H1 (cell line): ENCODE measurements around the gene DISC1. TPM values are rescaled to one million over a fixed set of nuclear protein-coding genes. Genes with fewer than 3 reads are reported as not detected.

ENCODE experiments used
- CTCF ChIA-PET: fragments of 300-600 bp; sonication (Branson Sonifier 250); formaldehyde crosslinking; loops from one replicate; lab custom pipeline; 2021; ENCODE audit not compliant: partially characterized antibody; lab: Charles Lee
- POLR2A ChIA-PET: fragments of 300-600 bp; sonication (Branson Sonifier 250); formaldehyde crosslinking; loops from one replicate; lab custom pipeline; 2021; ENCODE audit warnings: inconsistent platforms; ENCODE audit not compliant: partially characterized antibody; lab: Charles Lee
- DNase-seq, 2 experiments: peaks; one replicate each; pipeline versions ENCODE4 v3.0.0 to v3.0.0-alpha.2; 2010 to 2022; ENCODE audit warnings: low spot score in 2 of 2, low read depth in 1 of 2, mixed read lengths in 1 of 2
- FAIRE-seq: peaks from 2 replicates; lab custom pipeline; 2011; peaks lifted over from hg19 to GRCh38; lab: Jason Lieb, UNC
- H2AFZ ChIP-seq: 2 replicates; pipeline ENCODE4 v1.8.1; 2012; ENCODE audit warnings: low read length, inconsistent platforms
- H2AK5ac ChIP-seq: 2 replicates; pipeline ENCODE4 v1.6.1; 2013; ENCODE audit warnings: low read depth, low read length
- H2BK120ac ChIP-seq: replicated peaks from 2 replicates; pipeline ENCODE3; 2013; ENCODE audit warnings: low read depth, low read length, inconsistent platforms
- H2BK12ac ChIP-seq: 2 replicates; pipeline ENCODE4 v1.6.1; 2013; ENCODE audit warnings: low read depth, low read length
- H2BK15ac ChIP-seq: 2 replicates; pipeline ENCODE4 v1.6.1; 2013; ENCODE audit warnings: low read length
- H2BK20ac ChIP-seq: 2 replicates; pipeline ENCODE4 v1.6.1; 2013; ENCODE audit warnings: low read length
- H2BK5ac ChIP-seq: 2 replicates; pipeline ENCODE4 v1.6.1; 2013; ENCODE audit warnings: low read depth, low read length
- H3K14ac ChIP-seq: 2 replicates; pipeline ENCODE4 v1.6.1; 2013; ENCODE audit warnings: inconsistent platforms; ENCODE audit not compliant: insufficient read length
- H3K18ac ChIP-seq: 2 replicates; pipeline ENCODE4 v1.6.1; 2013; ENCODE audit warnings: low read length; ENCODE audit errors: extremely low read depth
- H3K23ac ChIP-seq: 2 replicates; pipeline ENCODE4 v1.6.1; 2013; ENCODE audit warnings: inconsistent platforms; ENCODE audit not compliant: insufficient read length
- H3K23me2 ChIP-seq: 2 replicates; pipeline ENCODE4 v1.6.1; 2013; ENCODE audit warnings: low read depth, low read length
- H3K27ac ChIP-seq: 2 replicates; pipeline ENCODE4 v1.6.1; 2011; ENCODE audit warnings: low read depth, low read length, inconsistent platforms
- H3K27me3 ChIP-seq, 4 experiments: replicated peaks in 1 of 4; 1 replicate in 1 of 4; 2 replicates in 3 of 4; pipeline versions ENCODE4 v1.6.1 to v1.8.1; 2011 to 2013; ENCODE audit warnings: low read length in 3 of 4, mild to moderate bottlenecking in 3 of 4, inconsistent platforms in 2 of 4, mixed read lengths in 2 of 4, moderate library complexity in 1 of 4; ENCODE audit not compliant: control insufficient read depth in 3 of 4, insufficient read depth in 3 of 4; ENCODE audit errors: extremely low read depth in 1 of 4
- H3K36me3 ChIP-seq, 4 experiments: 2 replicates each; pipeline versions ENCODE4 v1.6.1 to v1.8.1; 2011 to 2013; ENCODE audit warnings: mild to moderate bottlenecking in 4 of 4, low read length in 3 of 4, moderate library complexity in 2 of 4, control low read depth in 1 of 4, inconsistent platforms in 1 of 4; ENCODE audit not compliant: insufficient read depth in 4 of 4, control insufficient read depth in 2 of 4
- H3K4ac ChIP-seq: replicated peaks from 2 replicates; pipeline ENCODE3; 2013; ENCODE audit warnings: low read length, low read depth, mixed read lengths, inconsistent platforms; ENCODE audit not compliant: insufficient read length
- H3K4me1 ChIP-seq, 4 experiments: replicated peaks in 1 of 4; 1 replicate in 1 of 4; 2 replicates in 3 of 4; pipeline versions ENCODE4 v1.6.1 to v1.8.1; 2011 to 2013; ENCODE audit warnings: low read length in 3 of 4, inconsistent platforms in 2 of 4, mixed read lengths in 1 of 4; ENCODE audit not compliant: insufficient read depth in 4 of 4, control insufficient read depth in 3 of 4
- H3K4me2 ChIP-seq, 2 experiments: 2 replicates each; pipeline versions ENCODE4 v1.6.1 to v1.8.1; 2011 to 2013; ENCODE audit warnings: low read depth in 2 of 2, low read length in 2 of 2, control low read depth in 1 of 2, inconsistent platforms in 1 of 2, mild to moderate bottlenecking in 1 of 2; ENCODE audit not compliant: insufficient read depth in 1 of 2
- H3K4me3 ChIP-seq, 4 experiments: fragments of 200-600, 300-600 bp in 1 of 4; sonication (generic), shearing (Covaris generic), sonication (Bioruptor Twin) in 1 of 4; 2 replicates each; pipeline versions ENCODE4 v1.5.1 to v1.8.1; 2011 to 2016; ENCODE audit warnings: low read length in 4 of 4, low read depth in 3 of 4, control low read depth in 2 of 4, inconsistent platforms in 2 of 4, mild to moderate bottlenecking in 2 of 4, mixed read lengths in 1 of 4, moderate library complexity in 1 of 4; ENCODE audit not compliant: insufficient read depth in 2 of 4; ENCODE audit errors: extremely low read depth in 1 of 4
- H3K56ac ChIP-seq: replicated peaks from 2 replicates; pipeline ENCODE3; 2013; ENCODE audit warnings: low read depth, mild to moderate bottlenecking, mixed read lengths, low read length, inconsistent platforms; ENCODE audit not compliant: insufficient read length
- H3K79me1 ChIP-seq: 2 replicates; pipeline ENCODE4 v1.6.1; 2013; ENCODE audit warnings: low read depth, low read length, control low read depth
- H3K79me2 ChIP-seq, 2 experiments: 2 replicates each; pipeline versions ENCODE4 v1.6.1 to v1.8.1; 2012 to 2013; ENCODE audit warnings: low read length in 2 of 2, mild to moderate bottlenecking in 2 of 2, inconsistent platforms in 1 of 2; ENCODE audit not compliant: insufficient read depth in 2 of 2, control insufficient read depth in 1 of 2
- H3K9ac ChIP-seq, 4 experiments: replicated peaks in 1 of 4; 1 replicate in 1 of 4; 2 replicates in 3 of 4; pipeline versions ENCODE4 v1.6.1 to v1.8.1; 2011 to 2013; ENCODE audit warnings: low read depth in 3 of 4, low read length in 3 of 4, control low read depth in 2 of 4, mild to moderate bottlenecking in 2 of 4, moderate library complexity in 2 of 4, inconsistent platforms in 1 of 4; ENCODE audit errors: extremely low read depth in 1 of 4
- H3K9me3 ChIP-seq, 2 experiments: 2 replicates each; pipeline versions ENCODE4 v1.6.1 to v1.8.1; 2012 to 2013; ENCODE audit warnings: mild to moderate bottlenecking in 2 of 2, moderate library complexity in 2 of 2, control low read depth in 1 of 2, inconsistent platforms in 1 of 2, low read depth in 1 of 2, low read length in 1 of 2, mixed read lengths in 1 of 2; ENCODE audit not compliant: insufficient read depth in 2 of 2
- H4K20me1 ChIP-seq, 2 experiments: replicated peaks in 1 of 2; 2 replicates each; pipeline versions ENCODE3 to v1.8.1; 2011 to 2013; ENCODE audit warnings: inconsistent platforms in 2 of 2, low read length in 2 of 2, mild to moderate bottlenecking in 1 of 2; ENCODE audit not compliant: insufficient read depth in 2 of 2, control insufficient read depth in 1 of 2
- H4K5ac ChIP-seq: 2 replicates; pipeline ENCODE4 v1.6.1; 2013; ENCODE audit warnings: low read length, low read depth, mixed read lengths, inconsistent platforms; ENCODE audit not compliant: insufficient read length
- H4K8ac ChIP-seq: 2 replicates; pipeline ENCODE4 v1.8.0; 2013; ENCODE audit warnings: mild to moderate bottlenecking, moderate library complexity, low read length, inconsistent platforms; ENCODE audit not compliant: insufficient read depth; ENCODE audit errors: extremely low read depth
- H4K91ac ChIP-seq: replicated peaks from 2 replicates; pipeline ENCODE3; 2013; ENCODE audit warnings: low read length, mixed read lengths, inconsistent platforms; ENCODE audit not compliant: insufficient read length
- BACH1 ChIP-seq: IDR thresholded peaks from 2 replicates; pipeline ENCODE4 v1.6.1; 2012; ENCODE audit warnings: low read length, improper control_type of control experiment
- BRCA1 ChIP-seq: IDR thresholded peaks from 2 replicates; pipeline ENCODE4 v1.6.1; 2012; ENCODE audit warnings: low read depth, low read length, improper control_type of control experiment
- CBX8 ChIP-seq: fragments of 300-800, 300-1000 bp; sonication (generic); IDR thresholded peaks from 2 replicates; pipeline ENCODE4 v1.7.1; 2016; ENCODE audit warnings: low read depth, low read length, borderline replicate concordance
- CREB1 ChIP-seq: IDR thresholded peaks from 2 replicates; pipeline ENCODE4 v1.6.1; 2012; ENCODE audit warnings: inconsistent platforms
- CTCF ChIP-seq, 3 experiments: IDR thresholded peaks; 1 replicate in 2 of 3; 2 replicates in 1 of 3; pipeline versions ENCODE4 v1.5.1 to v1.6.1; 2011; ENCODE audit warnings: low read length in 3 of 3, mild to moderate bottlenecking in 3 of 3, inconsistent platforms in 2 of 3, low read depth in 1 of 3, moderate library complexity in 1 of 3; ENCODE audit not compliant: insufficient read depth in 1 of 3; ENCODE audit errors: control extremely low read depth in 1 of 3
- E2F6 ChIP-seq: IDR thresholded peaks from 2 replicates; pipeline ENCODE4 v1.6.1; 2012; ENCODE audit warnings: inconsistent platforms
- EZH2 ChIP-seq: fragments of 200-600 bp; sonication (generic); IDR thresholded peaks from 2 replicates; pipeline ENCODE4 v1.7.1; 2012; ENCODE audit warnings: low read depth, mild to moderate bottlenecking, moderate library complexity, low read length, inconsistent platforms; ENCODE audit not compliant: severe bottlenecking
- FOSL1 ChIP-seq: IDR thresholded peaks from 2 replicates; pipeline ENCODE4 v1.6.1; 2011; ENCODE audit warnings: mild to moderate bottlenecking, low read depth, low read length, moderate library complexity; ENCODE audit not compliant: insufficient read depth
- NANOG ChIP-seq: IDR thresholded peaks from 2 replicates; pipeline ENCODE4 v1.6.1; 2011; ENCODE audit warnings: low read length, low read depth, mild to moderate bottlenecking, inconsistent platforms; ENCODE audit not compliant: insufficient read depth, poor library complexity, severe bottlenecking
- RFX5 ChIP-seq: IDR thresholded peaks from 2 replicates; pipeline ENCODE4 v1.6.1; 2011; ENCODE audit warnings: low read depth, low read length, improper control_type of control experiment, borderline replicate concordance
- SP2 ChIP-seq: IDR thresholded peaks from 2 replicates; pipeline ENCODE4 v1.6.1; 2012; ENCODE audit warnings: mild to moderate bottlenecking, low read length, inconsistent platforms
- SP4 ChIP-seq: IDR thresholded peaks from 2 replicates; pipeline ENCODE4 v1.6.1; 2012; ENCODE audit warnings: low read length, inconsistent platforms
- WGBS, 2 experiments: shearing (Covaris generic) in 1 of 2; methylation state at CpG; one replicate each; pipeline versions ENCODE4 v1.1.6 to v1.1.7; 2013 to 2015; ENCODE audit warnings: low lambda C conversion rate in 2 of 2, mixed read lengths in 2 of 2, inconsistent platforms in 1 of 2, low coverage in 1 of 2, missing lambda C conversion rate in 1 of 2; ENCODE audit not compliant: insufficient replicate concordance in 2 of 2, insufficient coverage in 1 of 2, insufficient read length in 1 of 2; ENCODE audit errors: extremely low coverage in 1 of 2, missing lambda C conversion rate in 1 of 2; 5-methylcytosine and 5-hydroxymethylcytosine counted together
- polyA plus RNA-seq, 7 experiments: library from polyadenylated mRNA; depleted of rRNA in 3 of 7; stranded (reverse) in 5 of 7; unstranded in 2 of 7; fragments of >200 nt in 5 of 7; fragments of 200-250 nt in 2 of 7; gene quantifications; 1 replicate in 5 of 7; 2 replicates in 1 of 7; 4 replicates in 1 of 7; pipeline versions ENCODE4 v1.2.1 to v1.2.3, GENCODE V29; 2011 to 2013; ENCODE audit warnings: missing spikeins in 2 of 7, mixed read lengths in 2 of 7
- total RNA-seq: library from RNA; stranded (reverse); fragmentation: NEBNext Ultra II Directional; extraction: Animal tissue kit (Norgen Biotek cat#: 25700); gene quantifications from 2 replicates; pipeline ENCODE4 v1.2.1, GENCODE V29; 2021

The DISC1 gene
- total and polyA plus RNA-seq, 2 of the 8 experiments (the other 6 are each of a cell fraction or from before 2014, with no cell fraction given): 1.1 to 3.5 TPM

- CTCF ChIA-PET: interaction anchor here (1.4 kb wide), 1 partner anchor 17 kb away, joined by 4 read pairs; no protein-coding TSS in a partner anchor
- POLR2A ChIA-PET: no interaction called here
- WGBS, 2 experiments: 92% methylated on average over 2 of the region's 2 CpGs; no CpG with 5 or more reads in 1 of the 2 experiments
- no peak overlapping the region for H3K4me3 ChIP-seq
- H3K23ac ChIP-seq: no peak overlapping the region
- H4K8ac ChIP-seq: no peak overlapping the region
- no peak for DNase-seq
- H4K20me1 ChIP-seq: no peaks in the 10 kb centered on the region
- no peak overlapping the region for H2BK12ac ChIP-seq
- no peak overlapping the region for H3K14ac ChIP-seq
- H3K79me2 ChIP-seq: no peaks in the 10 kb centered on the region
- H2BK15ac ChIP-seq: no peak overlapping the region
- H3K18ac ChIP-seq: no peak overlapping the region
- H3K4me2 ChIP-seq: no peak overlapping the region
- H3K4ac ChIP-seq: no peak overlapping the region
- H3K9me3 ChIP-seq: no peaks in the 10 kb centered on the region
- H3K27me3 ChIP-seq: peaks cover 0 to 1% (median 0%) of the 10 kb centered on the region in 4 experiments; a peak in 1 of 7 replicates
- H2AFZ ChIP-seq: no peak overlapping the region
- H3K36me3 ChIP-seq: no peaks in the 10 kb centered on the region
- no peak overlapping the region for H3K56ac ChIP-seq
- no peak overlapping the region for H2BK20ac ChIP-seq
- no peak overlapping the region for H2BK120ac ChIP-seq
- no peak overlapping the region for H4K91ac ChIP-seq
- FAIRE-seq: no peak
- H2BK5ac ChIP-seq: no peak overlapping the region
- H2AK5ac ChIP-seq: no peak overlapping the region
- H3K27ac ChIP-seq: no peak overlapping the region
- no peaks in the 10 kb centered on the region for H3K4me1 ChIP-seq
- no peak overlapping the region for H3K9ac ChIP-seq
- no peaks in the 10 kb centered on the region for H3K23me2 ChIP-seq
- no peak overlapping the region for H4K5ac ChIP-seq
- no peaks in the 10 kb centered on the region for H3K79me1 ChIP-seq
- no peak for TF ChIP-seq E2F6
- no peak for TF ChIP-seq SP4
- TF ChIP-seq EZH2: no peak
- no peak for TF ChIP-seq CTCF (IDR thresholded peaks at IDR 0.05; ENCODE audit: control extremely low read depth in 1 of 3, insufficient read depth in 1 of 3, low read depth in 1 of 3, low read length in 3 of 3)
- TF ChIP-seq CREB1: no peak
- TF ChIP-seq CBX8: no peak
- no peak for TF ChIP-seq BACH1
- no peak for TF ChIP-seq BRCA1
- no peak for TF ChIP-seq RFX5
- TF ChIP-seq FOSL1: no peak
- TF ChIP-seq NANOG: no peak
- TF ChIP-seq SP2: no peak
Measured at GRCh38 chr1:231998791-231999190, 372.2 kb downstream of the DISC1 start.
